Umbilical cord (tissue), 2 donors: ENCODE results near the gene BRIP1. TPM values are rescaled to one million over a fixed set of nuclear protein-coding genes. Genes with fewer than 3 reads are reported as not detected.

Experiments used
- DNase-seq: peaks from one replicate; pipeline ENCODE4 v3.0.0-alpha.2; 2015; ENCODE audit warnings: low spot score
- total RNA-seq: library from RNA; depleted of rRNA; stranded (reverse); fragments of >200 nt; gene quantifications from one replicate; pipeline ENCODE4 v1.2.3, GENCODE V29; 2014; ENCODE audit warnings: low replicate concordance; ENCODE audit not compliant: insufficient read depth

The BRIP1 gene
- total RNA-seq, 1 donor from 2014 or later = 10.6 TPM

DNA sequence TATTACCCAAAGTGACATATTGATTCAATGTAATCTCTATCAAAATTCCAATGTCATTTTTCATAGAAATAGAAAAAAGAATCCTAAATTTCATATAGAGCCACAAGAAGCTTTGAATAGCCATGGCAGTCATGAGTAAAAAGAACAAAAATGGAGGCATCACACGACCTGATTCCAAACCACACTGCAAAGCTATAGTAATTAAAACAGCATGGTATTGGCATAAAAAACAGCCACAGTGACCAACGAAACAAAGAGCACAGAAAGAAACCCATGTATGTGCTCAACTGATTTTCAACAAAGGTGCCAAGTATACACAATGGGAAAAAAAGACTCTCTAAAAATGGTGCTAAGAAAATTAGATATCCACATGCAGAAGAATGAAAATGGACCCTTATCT, 101.5 kb downstream of the BRIP1 start:
- no peak for DNase-seq

DNA sequence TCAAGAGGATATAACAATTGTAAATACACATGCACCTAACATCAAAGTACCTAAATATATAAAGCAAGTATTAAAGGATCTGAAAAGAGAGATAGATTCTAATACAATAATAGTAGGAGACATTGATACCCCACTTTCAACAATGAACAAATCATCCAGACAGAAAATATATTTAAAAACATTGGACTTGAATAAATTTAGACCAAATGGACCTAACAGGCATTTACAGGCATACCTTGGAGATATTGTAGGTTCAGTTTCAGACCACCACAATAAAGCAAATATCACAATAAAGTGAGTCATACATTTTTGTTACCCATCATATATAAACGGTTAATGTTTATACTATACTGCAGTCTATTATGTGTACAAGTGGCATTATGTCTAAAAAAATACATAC, 104.0 kb downstream of the BRIP1 start:
- no peak for DNase-seq

DNA sequence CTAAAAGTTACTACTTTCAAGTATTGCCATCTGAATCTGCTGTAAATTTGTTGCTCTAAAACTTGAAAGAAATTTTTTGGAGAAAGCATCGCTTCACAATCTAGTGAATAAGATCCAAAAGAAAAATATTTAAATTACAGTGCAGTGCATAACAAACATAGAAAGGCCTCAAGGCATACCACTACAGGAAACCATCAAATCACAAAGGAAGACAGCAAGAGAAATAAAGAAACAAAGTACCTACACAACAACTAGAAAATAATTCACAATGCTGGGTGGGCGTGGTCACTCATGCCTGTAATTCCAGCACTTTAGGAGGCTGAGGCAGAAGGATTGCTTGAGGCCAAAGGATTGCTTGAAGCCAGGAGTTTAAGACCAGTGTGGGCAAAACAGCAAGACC, 104.9 kb downstream of the BRIP1 start:
- DNase-seq = no peak

DNA sequence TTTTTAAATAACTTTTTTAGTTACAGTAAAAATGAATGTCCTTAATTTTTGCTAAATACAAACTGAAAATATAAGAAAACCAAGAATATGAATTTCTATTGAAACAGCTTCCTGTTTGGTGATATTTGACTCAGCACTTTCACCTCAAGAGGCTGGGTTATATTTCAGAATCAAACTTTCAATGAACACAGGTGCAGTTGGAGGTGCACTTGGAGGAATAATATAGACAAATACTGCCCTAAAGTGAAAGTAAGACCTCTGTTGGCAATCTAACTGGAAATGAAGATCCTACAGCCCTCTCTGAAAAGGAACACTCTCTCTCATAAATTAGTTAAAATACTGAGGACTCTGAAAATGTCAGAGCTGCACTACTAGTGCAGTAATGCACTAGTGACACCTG, 106.2 kb downstream of the BRIP1 start:
- DNase-seq = no peak

DNA sequence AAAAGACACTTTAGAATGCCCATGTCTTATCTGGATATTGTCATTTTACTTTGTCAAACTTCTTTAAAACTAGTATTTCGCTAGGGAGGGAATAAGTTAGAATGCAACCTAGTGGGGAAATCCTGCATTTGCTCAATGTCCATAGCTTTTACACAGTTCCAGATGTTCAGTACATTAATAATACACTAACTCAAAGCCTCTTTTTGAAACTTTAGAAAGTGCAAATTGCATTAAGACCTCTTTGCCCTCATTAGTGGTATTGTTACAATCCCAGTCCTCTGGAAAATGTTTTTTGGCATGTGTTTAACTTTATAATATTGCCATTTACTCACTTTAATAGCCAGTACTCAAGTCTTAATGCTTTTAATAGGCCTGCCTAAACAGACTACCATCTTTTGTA, 106.8 kb downstream of the BRIP1 start:
- peak; percentile 1 for DNase-seq

DNA sequence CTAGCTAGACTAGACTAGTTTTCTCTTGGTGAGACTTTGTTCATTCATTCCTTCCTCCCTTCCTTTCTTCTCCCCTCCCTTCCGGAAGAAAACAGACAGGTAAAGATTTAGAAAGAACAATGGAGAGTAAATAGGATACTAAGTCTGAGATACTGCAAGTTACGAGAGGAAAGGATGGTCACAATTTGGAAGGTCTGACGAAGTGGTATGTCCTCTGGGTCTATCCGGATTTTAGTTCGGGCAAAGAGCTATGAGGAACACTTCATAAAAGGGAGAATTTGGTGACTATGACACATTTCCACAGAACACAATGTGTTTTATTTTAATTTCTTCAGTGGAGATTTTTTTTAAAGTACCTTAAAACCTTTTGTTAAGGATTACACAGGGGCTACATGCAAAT, 107.7 kb downstream of the BRIP1 start:
- DNase-seq = no peak

DNA sequence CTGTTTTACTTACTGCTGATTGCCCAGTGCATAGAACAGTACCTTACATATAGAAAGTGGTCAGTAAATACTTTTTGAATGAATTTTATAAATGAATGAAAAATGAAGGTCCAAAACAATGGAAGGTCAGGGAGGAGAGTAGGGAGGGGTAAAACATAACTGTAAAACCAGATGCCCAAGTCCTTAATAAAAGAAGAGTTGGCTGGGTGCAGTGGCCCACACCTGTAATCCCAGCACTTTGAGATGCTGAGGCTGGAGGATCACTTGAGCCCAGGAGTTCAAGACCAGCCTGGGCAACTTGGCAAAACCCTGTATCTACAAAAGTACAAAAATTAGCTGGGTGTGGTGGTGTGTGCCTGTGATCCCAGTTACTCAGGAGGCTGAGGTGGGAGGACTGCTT, 108.2 kb downstream of the BRIP1 start:
- DNase-seq = no peak

DNA sequence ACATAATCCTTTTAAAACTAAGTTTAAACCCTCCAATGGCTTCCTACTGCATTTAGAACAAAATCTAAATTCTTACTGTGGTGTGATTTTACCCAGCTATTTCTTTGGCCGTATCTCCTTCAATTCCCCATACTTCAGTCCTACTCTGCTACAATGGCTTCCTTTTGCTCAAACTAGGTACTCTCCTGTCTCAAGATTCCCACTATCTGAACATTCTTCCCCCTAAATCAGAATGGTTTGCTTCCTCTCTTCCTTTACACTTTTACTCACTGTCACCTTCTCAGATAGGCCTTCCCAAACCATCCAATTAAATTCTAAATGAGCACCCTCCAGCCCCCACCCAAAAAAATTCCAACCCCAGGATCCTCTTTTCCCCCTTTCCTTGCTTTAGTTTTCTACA, 109.2 kb downstream of the BRIP1 start:
- no peak for DNase-seq

DNA sequence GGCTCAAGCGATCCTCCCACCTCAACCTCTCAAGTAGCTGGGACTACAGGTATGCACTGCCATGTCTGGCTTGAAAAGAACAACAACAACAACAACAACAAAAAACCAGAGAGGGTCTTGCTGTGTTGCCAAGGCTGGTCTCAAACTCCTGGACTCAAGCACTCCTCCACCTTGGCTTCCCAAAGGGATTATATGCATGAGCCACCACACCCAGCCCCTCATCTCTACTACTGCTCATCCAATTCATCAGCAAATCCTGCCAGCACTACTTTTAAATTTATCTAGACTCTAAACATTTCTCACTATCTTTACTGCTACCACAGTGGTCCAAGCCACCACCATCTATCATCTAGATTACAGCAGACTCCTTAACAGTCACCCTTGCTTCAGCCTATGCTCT, 109.6 kb downstream of the BRIP1 start:
- no peak for DNase-seq

DNA sequence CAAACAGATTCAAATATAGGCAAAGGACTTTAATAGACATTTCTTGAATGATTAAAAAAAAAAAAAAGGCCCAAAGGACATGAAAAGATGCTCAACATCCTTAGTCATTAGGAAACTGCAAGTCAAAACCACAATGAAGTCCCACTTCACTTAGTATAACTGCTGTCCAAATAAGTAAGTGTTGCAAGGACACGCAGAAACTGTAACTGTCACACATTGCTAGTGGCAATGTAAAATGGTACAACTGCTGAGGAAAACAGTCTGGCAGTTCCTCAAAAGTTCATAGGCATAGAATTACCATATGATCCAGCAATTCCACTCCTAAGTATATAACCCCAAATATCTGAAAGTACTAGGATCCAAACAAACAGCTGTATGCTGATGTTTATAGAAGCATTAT, 112.7 kb downstream of the BRIP1 start:
- DNase-seq = no peak

DNA sequence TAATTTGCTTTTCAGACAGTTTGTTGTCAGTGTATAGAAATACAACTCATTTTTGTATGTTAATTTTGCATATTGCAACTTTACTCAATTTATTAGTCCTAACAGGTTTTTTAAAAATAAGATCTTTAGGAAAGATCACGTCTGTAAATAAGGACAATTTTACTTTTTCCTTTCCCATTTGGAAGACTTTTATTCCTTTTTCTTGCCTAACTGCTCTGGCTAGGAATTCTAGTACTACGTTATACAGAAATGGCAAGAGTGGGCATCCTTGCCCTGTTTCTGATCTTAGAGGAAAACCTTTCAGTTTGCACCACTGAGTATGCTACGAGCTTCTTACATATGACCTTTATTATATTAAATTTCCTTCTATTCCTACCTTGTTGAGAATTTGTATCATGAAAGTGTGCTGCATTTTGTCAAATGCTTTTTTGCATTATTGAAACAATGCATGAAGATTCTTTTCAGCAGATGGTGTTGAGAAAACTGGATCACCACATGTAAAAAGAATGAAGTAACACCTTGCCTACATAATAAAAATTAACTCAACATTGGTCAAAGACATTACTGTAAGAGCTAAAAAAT, 113.4 kb downstream of the BRIP1 start:
- DNase-seq = no peak

DNA sequence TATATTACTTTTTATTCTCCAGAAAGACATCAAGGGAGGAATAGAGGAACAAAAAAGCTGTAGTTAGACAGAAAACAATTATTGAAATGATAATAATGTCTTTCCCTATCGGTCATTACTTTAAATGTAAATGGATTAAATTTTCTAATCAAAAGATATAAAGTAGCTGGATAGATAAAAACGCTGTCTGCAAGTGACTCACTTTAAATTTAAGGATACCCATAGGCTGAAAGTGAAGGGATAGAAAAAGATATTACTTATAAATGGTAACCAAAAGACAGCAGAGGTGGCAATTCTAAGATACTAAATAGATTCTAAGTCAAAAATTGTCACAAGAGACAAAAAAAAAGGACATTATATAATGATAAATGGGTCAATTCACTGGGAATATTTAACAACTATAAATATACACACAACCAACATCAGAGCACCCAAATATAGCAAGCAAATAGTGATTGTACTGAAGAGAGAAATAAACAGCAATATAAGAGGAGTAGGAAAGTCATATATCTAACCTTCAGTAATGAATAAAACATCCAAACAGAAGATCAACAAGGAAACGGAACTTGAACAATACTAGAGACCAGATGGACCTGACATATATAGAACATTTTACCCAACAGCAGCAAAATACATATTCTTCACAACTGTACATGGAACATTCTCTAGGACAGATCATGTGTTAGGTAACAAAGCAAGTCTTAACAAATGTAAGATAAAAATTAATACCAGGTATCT, 116.9 kb downstream of the BRIP1 start:
- no peak for DNase-seq

DNA sequence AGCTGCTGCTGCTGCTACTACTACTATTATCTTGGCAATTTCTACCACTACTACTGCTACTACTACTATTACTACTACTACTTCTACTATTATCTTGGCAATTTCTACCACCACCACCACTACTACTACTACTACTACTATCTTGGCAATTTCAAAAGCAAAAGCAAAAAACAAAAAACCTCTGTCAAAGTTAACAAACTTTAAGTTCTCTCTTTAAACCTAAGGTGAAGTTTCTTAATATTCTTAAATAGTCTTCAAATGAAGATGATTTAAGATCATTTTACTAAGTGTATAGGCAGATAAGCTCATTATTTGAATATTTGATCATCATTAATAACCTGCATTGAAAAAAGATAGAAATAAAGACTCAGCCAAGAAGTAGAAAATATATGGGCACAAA, 118.5 kb downstream of the BRIP1 start:
- no peak for DNase-seq

DNA sequence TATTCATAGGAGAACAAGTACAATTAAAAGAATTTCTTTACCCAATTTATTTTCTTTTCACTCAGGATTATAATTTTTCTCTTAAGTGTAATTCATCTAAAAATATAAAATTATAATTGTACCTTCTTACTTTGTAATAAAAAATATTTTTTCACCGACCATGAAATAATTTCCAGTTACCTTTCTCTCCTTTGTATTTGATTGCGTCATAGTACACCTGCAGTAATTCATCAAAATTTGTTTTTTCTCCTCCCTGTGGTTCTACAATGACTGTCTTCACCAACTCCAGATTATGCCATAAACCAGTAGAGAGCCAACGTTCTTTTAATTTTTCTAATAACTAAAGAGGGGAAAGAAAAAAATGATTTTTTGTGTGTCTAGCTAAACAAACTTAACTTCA, 119.1 kb downstream of the BRIP1 start:
- no peak for DNase-seq

DNA sequence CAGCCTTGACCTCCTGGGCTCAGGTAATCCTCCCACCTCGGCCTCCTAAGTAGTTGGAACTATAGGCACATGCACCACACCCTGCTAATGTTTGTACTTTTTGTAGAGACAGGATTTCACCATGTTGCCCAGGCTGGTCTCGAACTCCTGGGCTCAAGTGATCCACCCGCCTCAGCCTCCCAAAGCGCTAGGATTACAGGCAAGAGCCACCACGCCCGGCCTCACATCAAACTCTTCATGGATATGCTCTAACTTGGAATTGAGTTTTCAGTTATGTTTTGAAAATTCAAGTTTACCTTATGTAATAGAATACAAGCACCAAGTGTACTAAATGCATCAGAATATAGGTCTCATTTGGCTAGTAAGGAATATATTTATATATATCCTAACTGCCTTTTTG, 119.6 kb downstream of the BRIP1 start:
- DNase-seq = no peak

DNA sequence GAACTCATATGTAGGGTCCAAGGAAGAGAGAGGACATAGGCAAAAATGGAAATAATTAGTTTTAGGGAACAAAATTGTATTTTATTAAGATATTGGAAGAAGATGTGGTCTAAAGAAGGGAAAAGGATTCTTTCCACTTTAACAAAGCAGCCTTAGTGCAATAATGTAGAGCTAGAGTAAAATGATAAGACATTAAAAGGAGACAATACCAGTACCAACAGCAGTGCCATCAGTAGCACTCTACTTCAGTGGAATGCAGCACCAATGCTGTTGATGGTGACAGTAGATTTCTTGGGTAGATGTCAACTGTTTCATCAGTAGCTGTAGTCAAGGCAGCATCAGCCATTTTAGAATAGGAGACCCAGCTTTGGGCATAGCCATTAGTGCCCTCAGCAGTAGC, 124.3 kb downstream of the BRIP1 start:
- no peak for DNase-seq

DNA sequence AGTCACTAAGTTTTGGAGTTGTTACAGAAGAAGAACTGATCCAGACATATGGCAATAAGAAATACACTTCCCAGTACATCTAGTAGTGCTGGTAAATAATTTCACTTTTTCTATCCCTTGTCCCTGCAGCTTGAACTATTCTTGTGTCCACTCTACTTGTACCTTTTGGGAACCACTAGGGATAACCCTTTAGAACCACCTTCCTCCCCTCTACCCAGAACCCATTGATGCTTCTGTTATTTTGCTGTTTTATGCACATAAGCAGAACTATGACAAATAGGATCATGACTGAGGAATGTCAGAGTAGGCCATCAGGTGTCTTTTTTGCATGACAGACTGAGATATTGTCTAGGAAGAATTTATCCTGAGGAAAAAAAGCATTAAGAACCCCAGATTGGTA, 125.1 kb downstream of the BRIP1 start:
- DNase-seq = no peak

DNA sequence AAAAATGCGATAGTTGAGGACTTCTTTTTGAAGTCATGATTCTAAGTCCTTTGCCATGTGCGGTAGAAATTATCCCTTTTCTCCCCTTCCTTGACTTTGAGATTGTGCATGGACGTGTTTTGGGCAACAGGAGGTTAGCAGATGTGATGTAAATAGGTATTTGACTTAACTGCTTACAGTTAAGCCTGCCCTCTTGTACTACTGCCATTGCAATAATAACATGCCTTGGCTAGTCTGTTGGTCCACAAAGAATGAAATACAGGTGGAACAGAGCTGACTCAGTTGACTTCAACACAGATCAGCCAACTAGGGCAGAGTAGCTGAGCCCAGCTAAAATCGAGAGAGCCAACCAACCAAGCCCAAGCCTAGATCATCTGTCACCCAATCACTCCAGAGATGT, 125.5 kb downstream of the BRIP1 start:
- no peak for DNase-seq

DNA sequence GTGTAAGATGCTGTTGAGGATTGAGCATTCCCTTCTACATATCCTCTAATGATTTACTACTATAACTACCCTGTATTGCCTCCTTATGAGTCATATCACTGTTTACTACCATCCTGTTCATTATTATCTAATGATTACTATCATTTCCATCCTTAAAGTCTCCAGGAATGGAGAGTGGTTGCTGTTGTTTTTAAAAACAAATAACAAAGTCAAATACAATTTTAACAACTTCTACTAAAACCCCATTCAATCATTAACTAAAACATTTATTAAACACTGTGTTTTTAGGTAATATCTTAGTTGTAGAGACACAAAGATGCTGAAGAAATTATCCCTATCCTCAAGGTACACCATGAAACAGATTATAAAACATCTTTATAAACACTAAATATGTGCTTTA, 126.9 kb downstream of the BRIP1 start:
- DNase-seq = no peak

DNA sequence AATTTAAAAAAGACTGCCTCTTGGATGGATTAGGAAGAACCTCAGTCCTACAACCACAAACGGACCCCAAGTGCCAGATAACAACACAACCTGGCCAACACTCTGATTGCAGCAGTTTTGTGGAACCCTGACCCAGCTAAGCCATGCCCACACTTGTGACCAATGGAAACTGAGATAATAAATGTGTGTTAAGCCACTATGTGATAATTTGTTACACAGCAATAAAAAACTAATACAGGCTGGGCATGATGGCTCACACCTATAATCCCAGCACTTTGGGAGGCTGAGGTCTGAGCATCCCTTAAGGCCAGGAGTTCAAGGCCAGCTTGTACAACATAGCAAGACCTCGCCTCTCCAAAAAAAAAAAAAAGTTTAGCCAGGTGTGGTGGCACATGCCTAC, 127.5 kb downstream of the BRIP1 start:
- no peak for DNase-seq

DNA sequence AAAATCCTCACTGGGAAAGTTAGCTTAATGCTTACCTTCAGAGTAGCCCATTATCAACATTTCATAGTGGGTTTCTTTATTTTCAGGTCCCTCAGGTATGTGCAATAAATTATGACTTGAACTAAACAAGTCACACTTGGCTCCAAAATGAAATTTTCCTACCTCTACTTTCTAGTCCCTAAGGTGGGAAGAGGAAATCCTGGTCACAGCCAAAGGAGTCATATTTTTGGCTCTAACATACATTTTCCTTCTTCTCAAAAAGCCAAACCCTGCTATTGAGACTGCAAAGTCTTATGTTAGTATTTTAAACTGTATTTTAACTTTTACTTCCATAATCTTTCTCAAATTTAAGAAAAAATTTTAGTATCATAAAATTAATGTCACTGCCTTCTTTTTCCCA, 128.9 kb downstream of the BRIP1 start:
- no peak for DNase-seq

DNA sequence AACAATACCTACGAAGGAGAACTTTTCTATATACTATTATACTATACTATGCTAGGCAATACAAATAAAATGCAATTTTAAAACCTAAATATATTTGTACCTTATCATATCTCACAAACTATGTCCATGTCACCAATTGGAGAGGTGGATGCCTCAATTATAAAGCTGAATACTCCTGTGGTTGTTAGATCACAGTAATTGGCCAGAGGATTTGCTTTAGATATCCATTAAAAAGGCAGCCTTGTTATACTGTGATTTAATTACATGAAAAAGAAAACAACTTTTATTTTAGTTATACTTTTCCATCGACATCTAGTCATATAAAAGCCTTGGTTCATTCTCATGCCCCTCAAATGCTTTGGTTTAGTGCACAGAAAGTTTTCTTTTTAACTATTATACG, 129.3 kb downstream of the BRIP1 start:
- no peak for DNase-seq

DNA sequence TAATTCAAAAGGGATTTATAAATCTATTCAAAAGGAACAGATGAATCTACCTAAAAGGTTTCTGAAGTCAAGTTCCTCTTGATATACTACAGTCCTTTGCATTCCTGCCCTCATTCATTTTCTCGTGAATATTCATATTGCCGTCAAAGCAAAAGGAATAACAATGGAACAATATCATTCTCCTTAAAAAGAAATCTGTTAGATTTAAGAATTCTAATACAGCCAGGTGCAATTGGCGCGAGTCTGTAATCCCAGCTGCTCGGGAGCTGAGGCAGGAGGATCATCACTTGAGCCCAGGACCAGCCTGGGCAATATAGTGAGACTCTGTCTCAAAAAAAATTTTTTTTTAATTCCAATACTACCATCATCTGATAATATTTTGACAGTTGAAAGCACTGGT, 130.3 kb downstream of the BRIP1 start:
- DNase-seq = no peak

DNA sequence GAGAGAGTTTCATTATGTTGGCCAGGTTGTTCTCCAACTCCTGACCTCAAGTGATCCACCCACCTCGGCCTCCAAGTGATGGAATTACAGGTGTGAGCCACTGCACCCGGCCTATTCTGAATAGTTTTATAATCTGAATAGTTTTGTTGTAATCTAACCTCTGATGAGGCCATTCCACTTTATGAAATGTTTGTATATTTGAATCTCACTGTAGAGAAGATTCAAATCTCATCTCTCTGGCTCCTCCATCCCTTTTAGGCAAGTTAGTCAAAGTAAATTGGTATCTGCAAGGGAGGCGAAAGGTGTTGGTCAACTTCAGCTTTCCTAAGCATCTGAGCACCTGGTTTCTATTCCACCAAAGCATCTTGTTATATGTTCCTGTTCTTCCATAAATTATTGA, 131.2 kb downstream of the BRIP1 start:
- no peak for DNase-seq
